ENCODE measurements around the gene PIPOX.

PIPOX gene

DNA sequence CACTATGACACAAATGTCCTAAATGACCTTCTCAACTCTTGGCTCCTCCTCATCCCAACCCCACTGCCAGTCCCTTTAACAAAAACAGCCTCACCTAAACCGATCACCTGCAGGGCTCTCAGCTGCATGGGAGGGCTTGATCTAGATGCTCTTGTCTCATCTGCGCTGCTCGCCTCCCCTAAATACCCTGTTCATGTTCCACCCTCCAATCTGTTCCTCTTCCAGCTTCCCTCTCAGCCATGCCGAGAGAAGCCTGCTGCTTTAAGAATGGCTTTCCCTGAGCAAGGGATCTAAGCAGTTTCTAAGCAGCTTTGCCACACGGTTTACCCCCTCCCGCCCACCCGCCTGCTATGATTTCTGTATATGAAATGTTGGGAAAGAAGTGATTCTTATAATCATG, 23.7 kb downstream of the PIPOX start:
- H3K27me3 ChIP-seq: peaks cover 0 to 30% of the 10 kb centered on the region in 2 donors
- DNase-seq: no peak
- no peaks in the 10 kb centered on the region for H3K9me3 ChIP-seq
- no peak overlapping the region for H3K27ac ChIP-seq
- no peak overlapping the region for H3K4me3 ChIP-seq
- peaks cover 0 to 9% (median 4%) of the 10 kb centered on the region in 4 donors for H3K4me1 ChIP-seq
- H3K36me3 ChIP-seq: no peaks in the 10 kb centered on the region
- TF ChIP-seq, protein P1, sequence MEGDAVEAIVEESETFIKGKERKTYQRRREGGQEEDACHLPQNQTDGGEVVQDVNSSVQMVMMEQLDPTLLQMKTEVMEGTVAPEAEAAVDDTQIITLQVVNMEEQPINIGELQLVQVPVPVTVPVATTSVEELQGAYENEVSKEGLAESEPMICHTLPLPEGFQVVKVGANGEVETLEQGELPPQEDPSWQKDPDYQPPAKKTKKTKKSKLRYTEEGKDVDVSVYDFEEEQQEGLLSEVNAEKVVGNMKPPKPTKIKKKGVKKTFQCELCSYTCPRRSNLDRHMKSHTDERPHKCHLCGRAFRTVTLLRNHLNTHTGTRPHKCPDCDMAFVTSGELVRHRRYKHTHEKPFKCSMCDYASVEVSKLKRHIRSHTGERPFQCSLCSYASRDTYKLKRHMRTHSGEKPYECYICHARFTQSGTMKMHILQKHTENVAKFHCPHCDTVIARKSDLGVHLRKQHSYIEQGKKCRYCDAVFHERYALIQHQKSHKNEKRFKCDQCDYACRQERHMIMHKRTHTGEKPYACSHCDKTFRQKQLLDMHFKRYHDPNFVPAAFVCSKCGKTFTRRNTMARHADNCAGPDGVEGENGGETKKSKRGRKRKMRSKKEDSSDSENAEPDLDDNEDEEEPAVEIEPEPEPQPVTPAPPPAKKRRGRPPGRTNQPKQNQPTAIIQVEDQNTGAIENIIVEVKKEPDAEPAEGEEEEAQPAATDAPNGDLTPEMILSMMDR (IDR thresholded peaks at IDR 0.05): no peak
- intact Hi-C loops (cut with DNase I; ENCODE audit: low total_unique reads): no loop called here

DNA sequence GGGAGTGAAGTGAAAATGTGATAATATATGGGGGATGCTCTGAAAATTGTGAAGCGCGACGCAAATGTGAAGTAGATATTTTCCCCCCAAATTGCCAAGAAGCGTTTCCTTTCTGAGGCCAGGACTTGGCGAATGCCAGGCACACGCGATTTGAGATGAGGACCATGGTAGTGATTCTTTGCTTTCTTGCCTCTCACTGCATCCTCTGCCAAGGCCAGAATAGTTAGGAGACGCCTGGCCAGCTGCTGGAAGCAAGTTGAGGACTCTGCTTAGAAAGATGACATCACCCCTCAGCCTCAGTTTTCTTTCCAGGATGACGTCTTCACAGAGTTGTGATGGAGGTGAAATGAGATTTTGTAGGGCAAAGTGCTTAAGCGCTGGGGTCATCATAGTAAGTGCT, 25.9 kb downstream of the PIPOX start:
- no peak overlapping the region for H3K27ac ChIP-seq
- no peaks in the 10 kb centered on the region for H3K36me3 ChIP-seq
- H3K4me3 ChIP-seq: no peak overlapping the region
- H3K9me3 ChIP-seq: no peaks in the 10 kb centered on the region
- peaks cover 0 to 26% of the 10 kb centered on the region in 2 donors for H3K27me3 ChIP-seq
- intact Hi-C loops (cut with DNase I; ENCODE audit: low total_unique reads): no loop called here
- DNase-seq: no peak
- TF ChIP-seq, protein P1 (IDR thresholded peaks at IDR 0.05): no peak
- peaks cover 0 to 8% (median 3%) of the 10 kb centered on the region in 4 donors for H3K4me1 ChIP-seq

DNA sequence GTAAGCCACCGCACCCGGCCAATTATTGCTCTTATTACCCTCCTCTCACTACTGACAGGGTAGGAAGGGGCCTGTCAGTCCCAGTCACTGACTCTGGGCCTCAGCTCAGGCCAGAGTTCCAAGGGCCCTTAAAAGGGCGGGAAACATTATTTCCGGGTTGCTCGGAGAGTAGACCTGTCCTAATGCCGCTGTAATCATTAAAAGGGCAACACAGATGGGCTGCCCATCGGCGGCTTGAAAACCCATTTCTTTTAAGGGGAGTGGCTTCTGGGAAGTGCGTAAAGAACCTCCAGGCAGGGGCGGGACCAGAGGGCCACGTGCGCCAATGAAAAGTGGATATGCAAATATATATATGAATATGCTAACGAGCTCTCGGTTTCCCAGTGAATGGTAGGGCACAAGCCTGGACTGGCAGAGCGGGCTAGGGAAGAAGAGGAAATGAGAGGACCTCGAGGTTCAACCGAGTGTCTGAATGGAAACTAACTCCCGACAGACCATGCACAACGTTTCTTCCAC, 26.6 kb downstream of the PIPOX start:
- no peak for DNase-seq
- H3K36me3 ChIP-seq: peaks cover 0 to 7% (median 0%) of the 10 kb centered on the region in 3 donors

DNA sequence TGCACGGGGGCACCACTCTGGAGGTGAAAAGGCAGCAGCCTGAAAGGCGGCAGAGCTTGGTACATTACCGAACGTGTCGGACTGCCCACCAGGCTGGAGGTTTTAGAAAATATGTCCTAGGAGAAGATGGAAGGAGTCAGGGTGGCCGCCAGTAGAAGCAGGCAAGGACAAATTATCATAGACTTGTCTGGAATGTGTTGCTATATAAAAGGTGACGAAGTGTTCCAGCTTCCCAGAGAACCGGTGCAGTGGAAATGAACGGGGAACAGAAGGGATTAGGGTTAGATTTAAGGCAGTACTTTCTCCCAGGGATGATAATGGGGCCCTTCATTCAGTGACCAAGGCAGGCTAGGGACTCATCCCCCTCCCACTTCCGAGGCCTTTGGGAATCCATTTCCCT, 27.4 kb downstream of the PIPOX start:
- TF ChIP-seq, protein P1 (IDR thresholded peaks at IDR 0.05): no peak
- Histone ChIP-seq H3K27me3 (peaks cover 0 to 22% of the 10 kb centered on the region in 2 donors), H3K4me1 (peaks cover 0 to 8% (median 3%) of the 10 kb centered on the region in 4 donors), H3K4me3 (no peak overlapping the region), H3K27ac (no peak overlapping the region), H3K36me3 (peaks cover 0 to 13% (median 0%) of the 10 kb centered on the region in 3 donors), H3K9me3 (no peaks in the 10 kb centered on the region)
- no peak for DNase-seq
- intact Hi-C loops (cut with DNase I; ENCODE audit: low total_unique reads): no loop called here

More for the DNA sequence above, 26.6 kb downstream of the PIPOX start:
- intact Hi-C loops (cut with DNase I; ENCODE audit: low total_unique reads): no loop called here
- H3K4me1 ChIP-seq: peaks cover 0 to 8% (median 3%) of the 10 kb centered on the region in 4 donors
- TF ChIP-seq, protein P1 (IDR thresholded peaks at IDR 0.05): no peak
- H3K4me3 ChIP-seq: no peak overlapping the region
- no peaks in the 10 kb centered on the region for H3K9me3 ChIP-seq
- H3K27ac ChIP-seq: no peak overlapping the region
- H3K27me3 ChIP-seq: peaks cover 0 to 26% of the 10 kb centered on the region in 2 donors

- no peak for DNase-seq
- H3K27ac ChIP-seq: no peak overlapping the region
- intact Hi-C loops (cut with DNase I; ENCODE audit: low total_unique reads): no loop called here
- TF ChIP-seq, protein P1 (IDR thresholded peaks at IDR 0.05): no peak
- peaks cover 0 to 17% (median 0%) of the 10 kb centered on the region in 3 donors for H3K36me3 ChIP-seq
- H3K9me3 ChIP-seq: no peaks in the 10 kb centered on the region
- H3K27me3 ChIP-seq: peaks cover 0 to 17% of the 10 kb centered on the region in 2 donors
- peaks cover 0 to 8% (median 3%) of the 10 kb centered on the region in 4 donors for H3K4me1 ChIP-seq
- H3K4me3 ChIP-seq: no peak overlapping the region
Measured at GRCh38 chr17:29070781-29071180, 27.8 kb downstream of the PIPOX start.
